ENCODE results near the gene CYP2W1.

DNA sequence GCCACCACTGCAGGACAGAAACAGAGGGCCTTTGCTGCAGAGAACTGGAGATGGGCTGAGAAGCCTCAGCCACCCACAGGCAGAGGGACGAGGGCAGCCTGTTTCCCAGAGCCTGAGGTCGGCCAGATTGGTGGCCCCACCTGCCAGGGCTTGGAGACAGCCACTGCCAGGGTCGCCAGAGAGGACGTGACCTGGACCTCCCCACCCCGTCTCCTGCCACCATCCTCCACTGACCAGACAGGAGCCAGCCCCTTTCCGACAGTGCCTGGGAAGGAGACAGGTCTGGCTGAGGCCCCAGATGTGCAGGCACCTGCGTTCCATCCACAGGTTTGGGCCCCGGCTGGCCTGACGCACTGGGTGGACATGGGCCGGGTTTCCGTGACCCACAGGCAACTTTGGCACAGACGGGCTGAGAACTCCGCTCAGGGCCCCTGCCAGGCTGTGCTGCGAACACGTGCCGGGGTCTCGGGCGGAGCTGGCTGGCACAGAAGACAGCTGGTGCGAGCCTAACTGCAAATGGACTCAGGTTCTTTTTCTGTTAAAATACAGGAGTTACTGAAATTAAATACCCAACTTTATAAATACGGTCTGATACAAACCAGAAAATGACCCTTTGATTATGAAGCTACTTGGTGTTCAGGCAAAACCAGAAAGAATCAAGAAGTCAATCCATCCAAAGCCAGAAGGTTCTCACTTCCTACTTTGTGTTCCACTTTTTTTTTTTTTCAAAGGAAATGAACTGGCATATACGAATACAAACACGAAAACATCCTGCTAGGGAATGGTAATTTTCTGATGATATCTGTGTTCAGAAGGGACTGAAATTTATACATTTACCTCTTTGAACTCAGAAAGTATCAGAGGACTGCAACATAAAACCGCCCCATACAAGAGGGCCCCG is 14.5 kb upstream of the CYP2W1 start:
- TF ChIP-seq CTCF (optimal IDR thresholded peaks at IDR 0.05 in 1 of 3, IDR thresholded peaks at IDR 0.05 in 1 of 3, conservative IDR thresholded peaks at IDR 0.05 in 1 of 3; ENCODE audit: extremely low read depth in 1 of 3, insufficient read depth in 2 of 3, low read length in 3 of 3) = no peak
- no peak for TF ChIP-seq EZH2 (IDR thresholded peaks at IDR 0.05; ENCODE audit: low read length)
